Measurements from ENCODE around the gene CTNNB1.

- TF ChIP-seq TFDP1 (CRISPR knock-in tag; IDR thresholded peaks at IDR 0.05; ENCODE audit: borderline replicate concordance), result no peak
- TF ChIP-seq ZMYM2 (CRISPR knock-in tag; IDR thresholded peaks at IDR 0.05), result no peak
- no peak for TF ChIP-seq THRA (CRISPR knock-in tag; IDR thresholded peaks at IDR 0.05; ENCODE audit: borderline replicate concordance)
- no peak for TF ChIP-seq TFAP4 (IDR thresholded peaks at IDR 0.05; ENCODE audit: borderline replicate concordance, low read depth)
- no peak for TF ChIP-seq HOMEZ (CRISPR knock-in tag; IDR thresholded peaks at IDR 0.05; ENCODE audit: low read depth)
- no peak for TF ChIP-seq FOSL2 (CRISPR knock-in tag; IDR thresholded peaks at IDR 0.05)
- no peak for TF ChIP-seq POLR2AphosphoS5 (IDR thresholded peaks at IDR 0.05; ENCODE audit: low read depth, low read length)
- TF ChIP-seq ELF1 (CRISPR knock-in tag; IDR thresholded peaks at IDR 0.05), result no peak
- no peak for TF ChIP-seq CREM (IDR thresholded peaks at IDR 0.05)
- TF ChIP-seq CREM (CRISPR knock-in tag; IDR thresholded peaks at IDR 0.05), result no peak
- no peak for TF ChIP-seq GTF3A (CRISPR knock-in tag; conservative IDR thresholded peaks at IDR 0.05)
Observed at GRCh38 chr3:41244620-41245336, 45.5 kb downstream of the CTNNB1 start.

All from HepG2 (cell line).